ENCODE data around the gene TRIO.

Gene TRIO

DNA sequence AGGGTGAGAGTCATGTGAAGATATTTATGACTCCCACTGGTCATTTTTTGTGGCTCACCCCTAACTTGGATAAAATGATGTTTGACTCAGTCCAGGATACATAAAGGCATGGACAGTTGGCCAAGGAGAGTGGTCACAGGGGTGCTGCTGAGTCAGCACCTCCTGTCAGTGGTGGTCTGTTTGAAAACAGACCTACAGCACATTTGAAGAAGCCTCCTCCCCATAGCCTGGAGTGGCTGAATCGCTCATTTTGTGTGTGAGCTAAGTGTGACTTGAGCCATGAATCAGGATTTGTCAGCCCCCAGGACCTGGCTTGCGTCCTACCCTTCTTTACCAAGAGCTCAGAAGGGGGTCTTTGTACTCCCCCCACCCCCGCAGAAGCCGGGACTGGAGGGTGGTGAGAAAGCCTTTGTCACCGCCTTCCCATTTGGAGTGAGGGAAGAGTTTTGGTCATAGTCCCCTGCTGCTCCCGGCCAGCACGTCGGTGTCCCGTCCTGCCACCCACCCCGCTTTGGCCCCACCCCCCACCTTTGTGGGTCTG lies 35.6 kb downstream of the TRIO start (continued):
- TF ChIP-seq, protein P1, sequence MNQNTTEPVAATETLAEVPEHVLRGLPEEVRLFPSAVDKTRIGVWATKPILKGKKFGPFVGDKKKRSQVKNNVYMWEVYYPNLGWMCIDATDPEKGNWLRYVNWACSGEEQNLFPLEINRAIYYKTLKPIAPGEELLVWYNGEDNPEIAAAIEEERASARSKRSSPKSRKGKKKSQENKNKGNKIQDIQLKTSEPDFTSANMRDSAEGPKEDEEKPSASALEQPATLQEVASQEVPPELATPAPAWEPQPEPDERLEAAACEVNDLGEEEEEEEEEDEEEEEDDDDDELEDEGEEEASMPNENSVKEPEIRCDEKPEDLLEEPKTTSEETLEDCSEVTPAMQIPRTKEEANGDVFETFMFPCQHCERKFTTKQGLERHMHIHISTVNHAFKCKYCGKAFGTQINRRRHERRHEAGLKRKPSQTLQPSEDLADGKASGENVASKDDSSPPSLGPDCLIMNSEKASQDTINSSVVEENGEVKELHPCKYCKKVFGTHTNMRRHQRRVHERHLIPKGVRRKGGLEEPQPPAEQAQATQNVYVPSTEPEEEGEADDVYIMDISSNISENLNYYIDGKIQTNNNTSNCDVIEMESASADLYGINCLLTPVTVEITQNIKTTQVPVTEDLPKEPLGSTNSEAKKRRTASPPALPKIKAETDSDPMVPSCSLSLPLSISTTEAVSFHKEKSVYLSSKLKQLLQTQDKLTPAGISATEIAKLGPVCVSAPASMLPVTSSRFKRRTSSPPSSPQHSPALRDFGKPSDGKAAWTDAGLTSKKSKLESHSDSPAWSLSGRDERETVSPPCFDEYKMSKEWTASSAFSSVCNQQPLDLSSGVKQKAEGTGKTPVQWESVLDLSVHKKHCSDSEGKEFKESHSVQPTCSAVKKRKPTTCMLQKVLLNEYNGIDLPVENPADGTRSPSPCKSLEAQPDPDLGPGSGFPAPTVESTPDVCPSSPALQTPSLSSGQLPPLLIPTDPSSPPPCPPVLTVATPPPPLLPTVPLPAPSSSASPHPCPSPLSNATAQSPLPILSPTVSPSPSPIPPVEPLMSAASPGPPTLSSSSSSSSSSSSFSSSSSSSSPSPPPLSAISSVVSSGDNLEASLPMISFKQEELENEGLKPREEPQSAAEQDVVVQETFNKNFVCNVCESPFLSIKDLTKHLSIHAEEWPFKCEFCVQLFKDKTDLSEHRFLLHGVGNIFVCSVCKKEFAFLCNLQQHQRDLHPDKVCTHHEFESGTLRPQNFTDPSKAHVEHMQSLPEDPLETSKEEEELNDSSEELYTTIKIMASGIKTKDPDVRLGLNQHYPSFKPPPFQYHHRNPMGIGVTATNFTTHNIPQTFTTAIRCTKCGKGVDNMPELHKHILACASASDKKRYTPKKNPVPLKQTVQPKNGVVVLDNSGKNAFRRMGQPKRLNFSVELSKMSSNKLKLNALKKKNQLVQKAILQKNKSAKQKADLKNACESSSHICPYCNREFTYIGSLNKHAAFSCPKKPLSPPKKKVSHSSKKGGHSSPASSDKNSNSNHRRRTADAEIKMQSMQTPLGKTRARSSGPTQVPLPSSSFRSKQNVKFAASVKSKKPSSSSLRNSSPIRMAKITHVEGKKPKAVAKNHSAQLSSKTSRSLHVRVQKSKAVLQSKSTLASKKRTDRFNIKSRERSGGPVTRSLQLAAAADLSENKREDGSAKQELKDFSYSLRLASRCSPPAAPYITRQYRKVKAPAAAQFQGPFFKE (tag by site-specific recombination; IDR thresholded peaks at IDR 0.05; ENCODE audit: borderline replicate concordance), result no peak
- TF ChIP-seq ZNF37A (tag by site-specific recombination; IDR thresholded peaks at IDR 0.05) (no peak), IKZF3 (tag by site-specific recombination; IDR thresholded peaks at IDR 0.05) (peak; percentile 71; the same call in 1 of the 2 replicates), ZBTB7A (tag by site-specific recombination; IDR thresholded peaks at IDR 0.05; ENCODE audit: low read depth) (no peak), KLF10 (tag by site-specific recombination; IDR thresholded peaks at IDR 0.05) (no peak), FEZF1 (tag by site-specific recombination; IDR thresholded peaks at IDR 0.05) (peak; percentile 46), ZNF140 (tag by site-specific recombination; IDR thresholded peaks at IDR 0.05) (no peak), ZNF366 (tag by site-specific recombination; conservative IDR thresholded peaks at IDR 0.05) (peak; percentile 48; the same call in 1 of the 2 replicates), ZNF791 (tag by site-specific recombination; IDR thresholded peaks at IDR 0.05) (no peak), TCF7L2 (IDR thresholded peaks at IDR 0.05; ENCODE audit: borderline replicate concordance, low read depth, low read length) (no peak), ZEB2 (tag by site-specific recombination; IDR thresholded peaks at IDR 0.05) (peak; percentile 57; the same call in 1 of the 2 replicates), GFI1B (tag by site-specific recombination; IDR thresholded peaks at IDR 0.05) (no peak), ZNF354C (tag by site-specific recombination; IDR thresholded peaks at IDR 0.05; ENCODE audit: borderline replicate concordance, low read depth) (no peak), MZF1 (tag by site-specific recombination; IDR thresholded peaks at IDR 0.05; ENCODE audit: borderline replicate concordance) (no peak), GLI4 (tag by site-specific recombination; IDR thresholded peaks at IDR 0.05) (no peak), ZFHX2 (tag by site-specific recombination; conservative IDR thresholded peaks at IDR 0.05) (peak; percentile 81), GLIS2 (tag by site-specific recombination; IDR thresholded peaks at IDR 0.05) (peak; percentile 94), ZNF391 (tag by site-specific recombination; IDR thresholded peaks at IDR 0.05; ENCODE audit: borderline replicate concordance, low read depth) (no peak), ZSCAN23 (tag by site-specific recombination; IDR thresholded peaks at IDR 0.05) (no peak), ZFP69B (tag by site-specific recombination; IDR thresholded peaks at IDR 0.05) (no peak)
- TF ChIP-seq, protein P2, sequence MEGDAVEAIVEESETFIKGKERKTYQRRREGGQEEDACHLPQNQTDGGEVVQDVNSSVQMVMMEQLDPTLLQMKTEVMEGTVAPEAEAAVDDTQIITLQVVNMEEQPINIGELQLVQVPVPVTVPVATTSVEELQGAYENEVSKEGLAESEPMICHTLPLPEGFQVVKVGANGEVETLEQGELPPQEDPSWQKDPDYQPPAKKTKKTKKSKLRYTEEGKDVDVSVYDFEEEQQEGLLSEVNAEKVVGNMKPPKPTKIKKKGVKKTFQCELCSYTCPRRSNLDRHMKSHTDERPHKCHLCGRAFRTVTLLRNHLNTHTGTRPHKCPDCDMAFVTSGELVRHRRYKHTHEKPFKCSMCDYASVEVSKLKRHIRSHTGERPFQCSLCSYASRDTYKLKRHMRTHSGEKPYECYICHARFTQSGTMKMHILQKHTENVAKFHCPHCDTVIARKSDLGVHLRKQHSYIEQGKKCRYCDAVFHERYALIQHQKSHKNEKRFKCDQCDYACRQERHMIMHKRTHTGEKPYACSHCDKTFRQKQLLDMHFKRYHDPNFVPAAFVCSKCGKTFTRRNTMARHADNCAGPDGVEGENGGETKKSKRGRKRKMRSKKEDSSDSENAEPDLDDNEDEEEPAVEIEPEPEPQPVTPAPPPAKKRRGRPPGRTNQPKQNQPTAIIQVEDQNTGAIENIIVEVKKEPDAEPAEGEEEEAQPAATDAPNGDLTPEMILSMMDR (tag by site-specific recombination; IDR thresholded peaks at IDR 0.05), result no peak
- TF ChIP-seq, protein P3, sequence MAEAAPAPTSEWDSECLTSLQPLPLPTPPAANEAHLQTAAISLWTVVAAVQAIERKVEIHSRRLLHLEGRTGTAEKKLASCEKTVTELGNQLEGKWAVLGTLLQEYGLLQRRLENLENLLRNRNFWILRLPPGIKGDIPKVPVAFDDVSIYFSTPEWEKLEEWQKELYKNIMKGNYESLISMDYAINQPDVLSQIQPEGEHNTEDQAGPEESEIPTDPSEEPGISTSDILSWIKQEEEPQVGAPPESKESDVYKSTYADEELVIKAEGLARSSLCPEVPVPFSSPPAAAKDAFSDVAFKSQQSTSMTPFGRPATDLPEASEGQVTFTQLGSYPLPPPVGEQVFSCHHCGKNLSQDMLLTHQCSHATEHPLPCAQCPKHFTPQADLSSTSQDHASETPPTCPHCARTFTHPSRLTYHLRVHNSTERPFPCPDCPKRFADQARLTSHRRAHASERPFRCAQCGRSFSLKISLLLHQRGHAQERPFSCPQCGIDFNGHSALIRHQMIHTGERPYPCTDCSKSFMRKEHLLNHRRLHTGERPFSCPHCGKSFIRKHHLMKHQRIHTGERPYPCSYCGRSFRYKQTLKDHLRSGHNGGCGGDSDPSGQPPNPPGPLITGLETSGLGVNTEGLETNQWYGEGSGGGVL (tag by site-specific recombination; IDR thresholded peaks at IDR 0.05), result peak; percentile 82
- TF ChIP-seq, protein P4, sequence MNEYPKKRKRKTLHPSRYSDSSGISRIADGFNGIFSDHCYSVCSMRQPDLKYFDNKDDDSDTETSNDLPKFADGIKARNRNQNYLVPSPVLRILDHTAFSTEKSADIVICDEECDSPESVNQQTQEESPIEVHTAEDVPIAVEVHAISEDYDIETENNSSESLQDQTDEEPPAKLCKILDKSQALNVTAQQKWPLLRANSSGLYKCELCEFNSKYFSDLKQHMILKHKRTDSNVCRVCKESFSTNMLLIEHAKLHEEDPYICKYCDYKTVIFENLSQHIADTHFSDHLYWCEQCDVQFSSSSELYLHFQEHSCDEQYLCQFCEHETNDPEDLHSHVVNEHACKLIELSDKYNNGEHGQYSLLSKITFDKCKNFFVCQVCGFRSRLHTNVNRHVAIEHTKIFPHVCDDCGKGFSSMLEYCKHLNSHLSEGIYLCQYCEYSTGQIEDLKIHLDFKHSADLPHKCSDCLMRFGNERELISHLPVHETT (tag by site-specific recombination; IDR thresholded peaks at IDR 0.05), result peak; percentile 43; the same call in 1 of the 2 replicates
- TF ChIP-seq, protein P5, sequence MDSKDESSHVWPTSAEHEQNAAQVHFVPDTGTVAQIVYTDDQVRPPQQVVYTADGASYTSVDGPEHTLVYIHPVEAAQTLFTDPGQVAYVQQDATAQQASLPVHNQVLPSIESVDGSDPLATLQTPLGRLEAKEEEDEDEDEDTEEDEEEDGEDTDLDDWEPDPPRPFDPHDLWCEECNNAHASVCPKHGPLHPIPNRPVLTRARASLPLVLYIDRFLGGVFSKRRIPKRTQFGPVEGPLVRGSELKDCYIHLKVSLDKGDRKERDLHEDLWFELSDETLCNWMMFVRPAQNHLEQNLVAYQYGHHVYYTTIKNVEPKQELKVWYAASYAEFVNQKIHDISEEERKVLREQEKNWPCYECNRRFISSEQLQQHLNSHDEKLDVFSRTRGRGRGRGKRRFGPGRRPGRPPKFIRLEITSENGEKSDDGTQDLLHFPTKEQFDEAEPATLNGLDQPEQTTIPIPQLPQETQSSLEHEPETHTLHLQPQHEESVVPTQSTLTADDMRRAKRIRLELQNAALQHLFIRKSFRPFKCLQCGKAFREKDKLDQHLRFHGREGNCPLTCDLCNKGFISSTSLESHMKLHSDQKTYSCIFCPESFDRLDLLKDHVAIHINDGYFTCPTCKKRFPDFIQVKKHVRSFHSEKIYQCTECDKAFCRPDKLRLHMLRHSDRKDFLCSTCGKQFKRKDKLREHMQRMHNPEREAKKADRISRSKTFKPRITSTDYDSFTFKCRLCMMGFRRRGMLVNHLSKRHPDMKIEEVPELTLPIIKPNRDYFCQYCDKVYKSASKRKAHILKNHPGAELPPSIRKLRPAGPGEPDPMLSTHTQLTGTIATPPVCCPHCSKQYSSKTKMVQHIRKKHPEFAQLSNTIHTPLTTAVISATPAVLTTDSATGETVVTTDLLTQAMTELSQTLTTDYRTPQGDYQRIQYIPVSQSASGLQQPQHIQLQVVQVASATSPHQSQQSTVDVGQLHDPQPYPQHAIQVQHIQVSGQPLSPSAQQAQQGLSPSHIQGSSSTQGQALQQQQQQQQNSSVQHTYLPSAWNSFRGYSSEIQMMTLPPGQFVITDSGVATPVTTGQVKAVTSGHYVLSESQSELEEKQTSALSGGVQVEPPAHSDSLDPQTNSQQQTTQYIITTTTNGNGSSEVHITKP (tag by site-specific recombination; IDR thresholded peaks at IDR 0.05), result 0 out of 2 replicates have a peak, but pooled peaks have one; percentile 25
- TF ChIP-seq, protein P6, sequence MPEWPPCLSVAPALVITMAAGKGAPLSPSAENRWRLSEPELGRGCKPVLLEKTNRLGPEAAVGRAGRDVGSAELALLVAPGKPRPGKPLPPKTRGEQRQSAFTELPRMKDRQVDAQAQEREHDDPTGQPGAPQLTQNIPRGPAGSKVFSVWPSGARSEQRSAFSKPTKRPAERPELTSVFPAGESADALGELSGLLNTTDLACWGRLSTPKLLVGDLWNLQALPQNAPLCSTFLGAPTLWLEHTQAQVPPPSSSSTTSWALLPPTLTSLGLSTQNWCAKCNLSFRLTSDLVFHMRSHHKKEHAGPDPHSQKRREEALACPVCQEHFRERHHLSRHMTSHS (tag by site-specific recombination; IDR thresholded peaks at IDR 0.05), result no peak
